GM12878 (cell line): ENCODE data around the gene ANKDD1A. TPM values are rescaled to one million over a fixed set of nuclear protein-coding genes. Genes with fewer than 3 reads are reported as not detected.

Experiments used
- CBX3 ChIP-seq: fragments of 200-600 bp; sonication (generic); IDR thresholded peaks from 2 replicates; pipeline ENCODE4 v1.6.1; 2016; ENCODE audit warnings: low read depth, borderline replicate concordance
- CBX5 ChIP-seq: sonication (generic); IDR thresholded peaks from 2 replicates; pipeline ENCODE4 v1.6.1; 2016; ENCODE audit warnings: low read depth, moderate library complexity, mild to moderate bottlenecking, inconsistent platforms
- E2F4 ChIP-seq: IDR thresholded peaks from 2 replicates; pipeline ENCODE4 v1.6.1; 2012; ENCODE audit warnings: low read depth, low read length, improper control_type of control experiment
- EP300 ChIP-seq, 2 experiments: fragments of 150-350 bp in 1 of 2; IDR thresholded peaks; 2 replicates each; pipeline ENCODE4 v1.6.1; 2011 to 2012; ENCODE audit warnings: low read depth in 2 of 2, low read length in 2 of 2, borderline replicate concordance in 1 of 2, improper control_type of control experiment in 1 of 2, inconsistent platforms in 1 of 2; ENCODE audit not compliant: control insufficient read depth in 1 of 2
- EZH2 ChIP-seq: IDR thresholded peaks from 2 replicates; pipeline ENCODE4 v1.6.1; 2012; ENCODE audit warnings: low read depth, mild to moderate bottlenecking, control low read depth, inconsistent platforms, low read length, borderline replicate concordance; ENCODE audit not compliant: control insufficient read depth
- KLF5 ChIP-seq: fragments of 450-650 bp; IDR thresholded peaks from 2 replicates; pipeline ENCODE4 v1.6.1; 2014; ENCODE audit warnings: mild to moderate bottlenecking; ENCODE audit not compliant: partially characterized antibody
- LARP7 ChIP-seq: fragments of 450-650 bp; IDR thresholded peaks from 2 replicates; pipeline ENCODE4 v1.6.1; 2017; ENCODE audit warnings: mild to moderate bottlenecking
- PAX5 ChIP-seq: IDR thresholded peaks from 2 replicates; pipeline ENCODE4 v1.6.1; 2011; ENCODE audit warnings: low read depth, low read length, borderline replicate concordance
- POLR2AphosphoS5 ChIP-seq: IDR thresholded peaks from 2 replicates; pipeline ENCODE4 v1.6.1; 2011; ENCODE audit warnings: mild to moderate bottlenecking, low read length, inconsistent platforms
- REST ChIP-seq: IDR thresholded peaks from 2 replicates; pipeline ENCODE4 v1.6.1; 2012; ENCODE audit warnings: mild to moderate bottlenecking, low read depth, low read length
- SUZ12 ChIP-seq: fragments of 200-600 bp; sonication (generic); IDR thresholded peaks from one replicate; pipeline ENCODE4 v1.6.1; 2018; ENCODE audit warnings: antibody characterized with exemption, mild to moderate bottlenecking; ENCODE audit not compliant: unreplicated experiment
- ZNF384 ChIP-seq: IDR thresholded peaks from 2 replicates; pipeline ENCODE4 v1.6.1; 2012; ENCODE audit warnings: low read depth, mild to moderate bottlenecking, low read length, improper control_type of control experiment, borderline replicate concordance
- polyA plus RNA-seq, 11 experiments: library from polyadenylated mRNA; depleted of rRNA in 4 of 11; unstranded in 6 of 11; stranded (reverse) in 5 of 11; fragments of >200 nt; fragmentation: Nextera tagmentation in 4 of 11; fragmentation: Illumina TruSeq in 1 of 11; extraction: Ambion mirVana in 4 of 11; extraction: Trizol in 1 of 11; gene quantifications; 1 replicate in 1 of 11; 2 replicates in 10 of 11; pipeline versions ENCODE4 v1.2.1 to v1.2.3, GENCODE V29; 2011 to 2016; ENCODE audit warnings: inconsistent platforms in 2 of 11, missing spikeins in 2 of 11, low read depth in 1 of 11
- total RNA-seq, 4 experiments: library from RNA; depleted of rRNA in 3 of 4; stranded (reverse); fragments of >200 nt in 3 of 4; fragmentation: Illumina TruSeq in 1 of 4; extraction: Trizol in 1 of 4; gene quantifications; 2 replicates each; pipeline versions ENCODE4 v1.2.1 to v1.2.3, GENCODE V29; 2013 to 2021

Gene ANKDD1A
- total and polyA plus RNA-seq, 10 of the 15 experiments (the other 5 are each of a cell fraction or from before 2014, with no cell fraction given): 1.5 to 6.6 (median 4.1) TPM

GRCh38 chr15:64926661-64927060 lies 15.0 kb downstream of the ANKDD1A start (continued):
- TF ChIP-seq SUZ12 (no peak), CBX3 (no peak), KLF5 (no peak), ZNF384 (no peak), REST (no peak), EZH2 (no peak), E2F4 (no peak), POLR2AphosphoS5 (no peak), LARP7 (no peak), CBX5 (no peak), EP300 (IDR thresholded peaks at IDR 0.05; ENCODE audit: borderline replicate concordance in 1 of 2, control insufficient read depth in 1 of 2, low read depth in 2 of 2, low read length in 2 of 2) (no peak), PAX5 (no peak)
